GM21717 (cell line): ENCODE measurements around the gene PAK1IP1.
A peak's percentile ranks its signal among the peaks of the same experiment; 100 is the strongest.
"Not testable (repeated sequence)": the region's sequence is repeated elsewhere in the genome, so short reads cannot be mapped to it uniquely, and the experiment has no call there.

Experiments
- ATAC-seq: cut with Tn5 transposase; IDR thresholded peaks from one replicate; pipeline ENCODE4 v1.9.1; 2021; ENCODE audit warnings: mild to moderate bottlenecking, moderate library complexity; ENCODE audit not compliant: unreplicated experiment

Gene PAK1IP1

DNA sequence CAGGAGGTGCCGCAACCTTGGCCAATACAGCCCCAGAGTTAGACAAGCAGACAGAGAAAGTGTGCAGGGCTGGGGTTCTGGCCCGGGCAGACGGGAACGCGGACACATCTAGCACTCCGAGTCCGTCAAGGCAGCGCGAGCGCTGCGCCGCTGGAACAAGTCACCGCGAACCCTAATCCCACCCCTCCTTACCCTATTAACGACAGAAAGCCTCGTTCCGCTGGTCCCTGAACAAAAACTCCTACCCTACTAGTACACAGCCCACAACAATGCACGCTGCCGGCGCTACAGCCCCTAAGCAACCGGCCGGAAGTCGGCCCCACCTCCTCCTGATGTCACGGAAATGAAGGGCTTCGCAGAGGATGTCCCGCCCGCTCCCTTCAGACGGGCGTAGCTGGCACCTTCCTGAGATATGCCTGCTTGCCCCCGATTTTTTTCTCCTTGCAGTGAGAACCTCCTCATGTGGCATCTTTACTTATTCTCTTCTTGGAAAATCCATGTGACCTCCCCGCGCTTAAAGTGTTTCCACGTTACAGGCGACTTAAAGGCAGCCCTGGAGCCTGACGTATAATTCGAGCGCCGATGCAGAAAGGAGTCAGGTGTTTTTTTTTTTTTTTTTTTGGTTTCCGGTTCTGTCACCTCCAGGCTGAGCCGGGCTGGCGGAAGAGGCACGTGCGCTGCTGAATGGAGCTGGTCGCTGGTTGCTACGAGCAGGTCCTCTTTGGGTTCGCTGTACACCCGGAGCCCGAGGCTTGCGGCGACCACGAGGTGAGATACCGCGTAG is at the start of gene PAK1IP1, which contains the start of gene C6orf52:
TSS of gene PAK1IP1 (plus strand) at position 671 of the 784 bp plus-strand sequence. CDS start at position 685, 14 bp downstream.
TSS of gene C6orf52 (minus strand) at position 315 of the 784 bp plus-strand sequence. CDS start 7,066 bp downstream, outside the sequence.
- peak; percentile 98 for ATAC-seq

DNA sequence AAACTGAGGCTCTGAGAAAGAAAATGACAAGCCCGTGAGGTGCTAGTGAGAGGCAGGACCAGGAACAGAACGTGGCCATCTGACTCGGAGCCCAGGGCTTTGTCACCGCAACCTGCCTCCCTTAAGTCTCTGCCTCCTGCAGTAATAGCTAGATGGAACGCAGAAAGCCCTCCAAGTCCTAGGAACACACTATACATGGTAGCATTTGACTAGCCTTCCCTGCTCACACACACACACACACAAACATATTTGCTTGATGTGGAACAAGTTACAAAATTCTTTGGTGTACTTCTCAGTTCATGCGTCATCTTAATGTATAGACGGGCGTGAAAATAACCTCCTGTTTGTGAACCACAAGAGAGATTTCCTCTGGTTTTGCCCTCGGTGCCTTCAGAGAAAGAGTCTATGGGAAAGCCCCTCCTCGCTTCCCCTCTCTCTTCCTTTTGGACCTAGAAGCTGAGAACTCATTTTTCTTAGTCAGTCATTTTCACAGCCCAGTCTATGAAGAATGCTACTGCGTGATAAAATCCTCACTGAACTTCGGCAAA is 39.2 kb upstream of the PAK1IP1 start:
- ATAC-seq, result no peak

DNA sequence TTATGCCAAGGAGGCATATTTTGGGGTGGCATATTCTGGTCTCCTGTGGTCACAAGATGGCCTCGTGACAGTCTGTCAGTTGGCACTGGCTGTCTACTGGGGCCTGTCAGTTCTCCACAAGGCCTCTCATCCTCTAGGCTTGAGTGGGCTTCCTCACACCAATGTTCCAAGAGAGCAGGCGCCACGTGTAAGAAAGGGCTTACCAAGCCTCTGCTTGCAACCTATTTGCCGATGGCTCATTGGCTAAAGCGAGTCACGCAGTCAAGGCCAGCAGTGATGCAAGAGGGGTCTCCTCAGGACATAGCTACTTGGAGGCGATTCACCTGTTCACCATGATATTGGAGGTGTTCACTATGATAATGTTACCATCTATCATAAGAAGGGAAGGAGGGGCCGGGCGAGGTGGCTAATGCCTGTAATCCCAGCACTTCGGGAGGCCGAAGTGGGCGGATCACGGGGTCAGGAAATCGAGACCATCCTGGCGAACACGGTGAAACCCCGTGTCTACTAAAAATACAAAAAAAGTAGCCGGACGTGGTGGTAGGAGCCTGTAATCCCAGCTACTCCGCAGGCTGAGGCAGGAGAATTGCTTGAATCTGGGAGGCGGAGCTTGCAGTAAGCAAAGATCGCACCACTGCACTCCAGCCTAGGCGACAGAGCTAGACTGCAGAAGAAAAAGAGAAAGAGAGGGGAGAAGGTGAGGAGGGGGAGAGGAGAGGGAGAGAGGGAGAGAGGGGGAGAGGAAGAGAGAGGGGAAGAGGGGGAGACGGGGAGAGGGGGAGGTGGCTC is 35.7 kb upstream of the PAK1IP1 start:
- ATAC-seq, result no peak

GRCh38 chr6:10659699-10660348 is 34.9 kb upstream of the PAK1IP1 start:
- ATAC-seq, result no peak

GRCh38 chr6:10660431-10661191 is 34.2 kb upstream of the PAK1IP1 start:
- ATAC-seq, result not testable (repeated sequence)

DNA sequence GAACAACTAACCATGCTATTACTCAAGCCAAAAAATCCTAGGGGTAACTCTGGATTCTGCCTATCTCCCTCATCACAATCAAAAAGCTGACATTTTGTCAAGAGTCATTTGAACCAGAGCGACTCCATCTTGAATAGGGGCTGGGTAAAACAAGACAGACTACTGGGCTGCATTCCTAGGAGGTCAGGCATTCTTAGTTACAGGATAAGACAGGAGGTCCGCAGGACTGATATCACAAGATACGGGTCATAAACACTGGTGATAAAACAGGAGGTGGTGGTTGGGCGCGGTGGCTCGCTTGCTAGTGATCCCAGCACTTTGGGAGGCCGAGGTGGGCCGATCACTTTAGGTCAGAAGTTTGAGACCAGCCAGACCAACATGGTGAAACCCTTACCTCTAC is 32.6 kb upstream of the PAK1IP1 start:
- no peak for ATAC-seq

DNA sequence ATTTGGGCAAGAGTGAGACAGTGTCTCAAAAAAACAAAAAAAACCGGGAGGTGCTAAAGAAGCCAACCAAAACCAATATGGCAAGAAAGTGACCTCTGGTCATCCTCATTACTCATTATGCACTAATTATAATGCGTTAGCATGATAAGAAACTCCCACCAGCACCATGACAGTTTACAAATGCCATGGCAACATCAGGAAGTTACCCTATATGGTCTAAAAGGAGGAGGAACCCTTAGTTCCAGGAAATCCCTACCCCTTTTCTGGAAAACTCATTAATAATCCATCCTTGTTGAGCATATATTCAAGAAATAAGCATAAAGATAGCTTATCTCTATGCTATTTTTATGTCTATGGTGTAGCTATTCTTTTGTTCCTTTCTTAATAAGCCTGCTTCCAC is 32.0 kb upstream of the PAK1IP1 start:
- no peak for ATAC-seq

DNA sequence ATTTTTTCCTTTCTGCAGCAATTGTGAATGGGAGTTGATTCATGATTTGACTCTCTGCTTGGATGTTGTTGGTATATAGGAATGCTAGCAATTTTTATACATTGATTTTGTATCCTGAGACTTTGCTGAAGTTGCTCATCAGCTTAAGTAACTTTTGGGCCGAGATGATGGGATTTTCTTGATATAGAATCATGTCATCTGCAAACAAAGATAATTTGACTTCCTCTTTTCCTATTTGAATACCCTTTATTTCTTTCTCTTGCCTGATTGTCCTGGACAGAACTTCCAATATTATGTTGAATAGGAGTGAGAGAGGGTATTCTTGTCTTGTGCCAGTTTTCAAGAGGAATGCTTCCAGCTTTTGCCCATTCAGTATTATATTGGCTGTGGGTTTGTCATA is 29.2 kb upstream of the PAK1IP1 start:
- not testable (repeated sequence) for ATAC-seq

DNA sequence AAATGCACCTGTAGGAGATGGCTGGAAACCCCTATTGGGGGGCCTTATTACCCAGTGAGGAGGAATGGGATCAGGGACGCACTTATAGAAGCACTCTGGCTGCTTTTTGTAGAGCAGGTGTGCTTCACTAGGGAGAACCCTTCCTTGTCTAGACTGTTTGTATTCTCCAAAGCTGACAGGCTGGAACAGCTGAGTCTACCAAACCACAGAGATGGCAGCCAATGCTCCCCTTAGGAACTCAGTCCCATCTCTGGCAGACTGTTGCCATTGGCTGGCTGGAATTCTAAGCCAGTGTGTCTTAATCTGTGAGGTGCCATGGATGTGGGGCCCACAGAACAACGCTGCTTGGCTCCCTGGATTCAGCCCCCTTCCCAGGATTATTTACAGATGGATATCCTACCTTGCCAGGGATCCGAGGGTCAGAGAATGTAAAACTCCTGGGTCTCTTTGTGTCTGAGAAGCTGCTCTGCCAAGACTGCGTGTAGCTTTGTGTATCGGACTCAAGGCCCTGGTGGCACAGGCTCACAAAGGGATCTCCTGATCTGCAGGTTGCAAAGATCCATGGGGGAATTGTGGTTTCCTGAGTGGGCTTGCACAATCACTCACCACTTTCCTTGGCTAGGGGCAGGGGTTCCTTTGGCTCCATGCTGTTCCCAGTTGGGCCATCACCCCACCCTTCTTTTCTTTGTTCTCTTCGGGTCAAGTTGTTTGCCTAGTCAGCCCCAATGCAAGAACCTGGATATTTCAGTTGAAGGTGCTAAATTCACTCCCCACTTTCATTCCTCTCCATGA is 26.4 kb upstream of the PAK1IP1 start:
- no peak for ATAC-seq

DNA sequence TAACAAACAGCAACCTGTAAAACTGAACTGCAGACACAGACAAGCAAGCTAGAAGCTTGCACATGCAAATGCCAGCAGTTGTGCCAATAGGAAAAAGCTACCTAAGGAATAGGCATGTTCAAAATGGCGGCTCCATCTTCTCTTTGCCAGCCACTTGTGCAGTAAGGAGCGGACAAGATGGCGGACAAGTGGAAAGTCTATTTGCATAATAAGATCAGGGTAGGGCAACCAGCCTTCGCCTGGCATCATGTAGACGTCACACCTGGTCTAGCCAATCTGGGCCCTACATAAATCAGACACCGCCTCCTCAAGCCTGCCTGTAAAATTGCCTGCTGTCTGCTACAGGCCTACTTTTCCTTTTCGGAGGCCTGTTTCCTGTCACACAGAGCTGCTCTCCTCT is 18.4 kb upstream of the PAK1IP1 start:
- ATAC-seq, result no peak

GRCh38 chr6:10678456-10678855 is 16.3 kb upstream of the PAK1IP1 start:
- ATAC-seq, result no peak

- no peak for ATAC-seq
These were observed 13.0 kb upstream of the PAK1IP1 start for GRCh38 chr6:10681795-10682194.

DNA sequence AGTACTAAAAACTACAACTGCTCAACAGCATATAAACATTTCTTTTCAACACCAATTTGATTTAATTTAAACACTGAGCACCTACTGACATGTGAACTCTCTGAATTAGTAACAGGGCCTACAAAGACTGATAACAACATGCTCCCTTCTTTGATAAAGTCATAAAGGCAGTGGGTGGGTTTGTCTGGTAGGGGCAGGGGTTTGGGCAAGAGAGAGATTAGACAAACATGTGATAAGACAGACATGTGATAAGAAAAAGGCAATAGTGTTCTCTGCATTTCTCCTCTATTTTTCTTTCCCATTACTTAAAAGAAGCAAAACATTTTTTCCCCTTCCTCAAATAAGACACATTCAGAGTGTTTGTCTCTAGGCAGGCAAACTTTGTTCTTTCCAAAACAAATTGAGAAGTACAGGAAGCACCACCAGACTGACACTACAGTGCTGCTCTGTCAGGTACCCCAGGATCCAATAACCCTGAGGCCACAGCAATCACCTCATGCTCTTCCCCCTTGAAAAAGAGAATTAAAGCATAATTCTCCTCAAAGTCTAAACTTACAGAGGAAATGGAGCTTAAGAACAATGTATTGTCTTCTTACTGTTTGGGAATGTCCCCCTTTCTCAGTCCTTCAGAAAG is 12.3 kb upstream of the PAK1IP1 start:
- ATAC-seq, result no peak

GRCh38 chr6:10684618-10685017 is 10.2 kb upstream of the PAK1IP1 start:
- no peak for ATAC-seq

- no peak for ATAC-seq
These were observed 9.5 kb upstream of the PAK1IP1 start for GRCh38 chr6:10685092-10685915.

GRCh38 chr6:10686901-10687300 is 7.9 kb upstream of the PAK1IP1 start:
- ATAC-seq, result no peak

DNA sequence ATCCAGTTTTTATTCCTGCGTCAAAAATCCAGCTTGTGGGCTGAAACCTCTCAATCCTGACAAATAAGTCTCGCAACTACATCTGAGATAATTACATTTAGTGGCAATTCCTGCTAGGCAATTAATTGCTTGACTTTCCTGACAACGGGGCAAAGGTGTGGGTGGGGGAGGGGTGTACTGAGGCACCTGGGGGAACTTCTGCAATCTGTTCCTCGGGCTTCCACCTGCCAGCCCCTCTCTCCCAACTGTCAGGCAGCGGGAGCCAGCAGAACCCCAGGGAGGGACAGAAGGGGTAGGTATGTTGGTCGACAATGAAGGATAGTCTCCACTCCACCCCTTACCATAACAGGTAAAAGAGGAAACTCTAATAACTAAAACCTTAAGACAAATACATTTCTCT is 7.2 kb upstream of the PAK1IP1 start:
- no peak for ATAC-seq
